Sigmoid colon (tissue), 4 donors: ENCODE results near the gene REXO5.

Experiments used
- CTCF ChIP-seq, 4 experiments: fragments of 450-650 bp in 3 of 4; fragments of 200-600 bp in 1 of 4; IDR thresholded peaks; one replicate each; pipeline ENCODE4 v1.5.1; 2016 to 2019; ENCODE audit warnings: antibody characterized with exemption in 4 of 4, mild to moderate bottlenecking in 3 of 4, moderate library complexity in 2 of 4
- EP300 ChIP-seq, 4 donors: sonication (generic); formaldehyde crosslinking; IDR thresholded peaks; one replicate each; pipeline ENCODE4 v1.6.1; 2017; ENCODE audit warnings: antibody characterized with exemption in 4 of 4
- POLR2A ChIP-seq, 2 donors: fragments of 450-650 bp; IDR thresholded peaks; one replicate each; pipeline ENCODE4 v1.6.1; 2016; ENCODE audit warnings: antibody characterized with exemption in 2 of 2, mild to moderate bottlenecking in 2 of 2, moderate library complexity in 2 of 2
- POLR2AphosphoS5 ChIP-seq, 4 donors: sonication (generic); formaldehyde crosslinking; IDR thresholded peaks; one replicate each; pipeline ENCODE4 v1.6.1; 2017; ENCODE audit warnings: antibody characterized with exemption in 4 of 4

GRCh38 chr16:20774703-20775362, 31.5 kb upstream of the REXO5 start:
- peak in 1 of 4 experiments; percentile 18 for TF ChIP-seq CTCF (IDR thresholded peaks at IDR 0.05)
- TF ChIP-seq POLR2A (IDR thresholded peaks at IDR 0.05) = no peak
- no peak for TF ChIP-seq POLR2AphosphoS5 (IDR thresholded peaks at IDR 0.05)
- no peak for TF ChIP-seq EP300 (IDR thresholded peaks at IDR 0.05)
